H1 (cell line): ENCODE results near the gene CCDC195. TPM values are rescaled to one million over a fixed set of nuclear protein-coding genes. Genes with fewer than 3 reads are reported as not detected.

Source experiments
- HDAC6 ChIP-seq: IDR thresholded peaks from one replicate; pipeline ENCODE4 v1.7.1; 2012; ENCODE audit warnings: low read depth, mild to moderate bottlenecking, inconsistent platforms, low read length, moderate library complexity
- RBBP5 ChIP-seq: IDR thresholded peaks from 2 replicates; pipeline ENCODE4 v1.7.1; 2012; ENCODE audit warnings: low read depth, mild to moderate bottlenecking, inconsistent platforms, low read length, moderate library complexity, borderline replicate concordance
- RXRA ChIP-seq: IDR thresholded peaks from 2 replicates; pipeline ENCODE4 v1.6.1; 2011; ENCODE audit warnings: low read depth, mild to moderate bottlenecking, low read length, moderate library complexity; ENCODE audit not compliant: insufficient read depth
- SP1 ChIP-seq: IDR thresholded peaks from 2 replicates; pipeline ENCODE4 v1.6.1; 2011; ENCODE audit warnings: low read depth, low read length
- polyA plus RNA-seq, 7 experiments: library from polyadenylated mRNA; depleted of rRNA in 3 of 7; stranded (reverse) in 5 of 7; unstranded in 2 of 7; fragments of >200 nt in 5 of 7; fragments of 200-250 nt in 2 of 7; gene quantifications; 1 replicate in 5 of 7; 2 replicates in 1 of 7; 4 replicates in 1 of 7; pipeline versions ENCODE4 v1.2.1 to v1.2.3, GENCODE V29; 2011 to 2013; ENCODE audit warnings: missing spikeins in 2 of 7, mixed read lengths in 2 of 7
- total RNA-seq: library from RNA; stranded (reverse); fragmentation: NEBNext Ultra II Directional; extraction: Animal tissue kit (Norgen Biotek cat#: 25700); gene quantifications from 2 replicates; pipeline ENCODE4 v1.2.1, GENCODE V29; 2021

CCDC195 gene
- total and polyA plus RNA-seq, 2 of the 8 experiments (the other 6 are each of a cell fraction or from before 2014, with no cell fraction given): not detected

- TF ChIP-seq HDAC6 (no peak), RBBP5 (no peak), SP1 (no peak), RXRA (no peak)
Measured at GRCh38 chr2:224722770-224723169, 6.6 kb upstream of the CCDC195 start (continued).
